ENCODE data around the gene CRB3. TPM values are rescaled to one million over a fixed set of nuclear protein-coding genes. Genes with fewer than 3 reads are reported as not detected.

The CRB3 gene
- total RNA-seq, 4 donors from 2014 or later = 57.9 to 391 (median 229) TPM

DNA sequence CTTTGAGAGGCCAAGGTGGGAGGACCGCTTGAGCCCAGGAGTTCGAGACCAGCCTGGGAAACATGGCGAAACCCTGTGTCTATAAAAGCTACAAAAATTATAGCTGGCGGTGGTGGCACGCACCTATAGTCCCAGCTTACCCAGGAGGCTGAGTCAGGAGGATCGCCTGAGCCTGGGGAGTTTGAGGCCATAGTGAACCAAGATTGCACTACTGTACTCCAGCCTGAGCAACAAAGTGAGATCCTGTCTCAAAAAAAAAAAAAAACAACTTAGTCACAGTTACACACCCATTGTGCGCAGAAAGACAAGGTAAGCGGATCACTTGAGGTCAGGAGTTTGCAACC, 18.2 kb downstream of the CRB3 start:
- DNase-seq = no peak
- no peak for TF ChIP-seq EP300 (IDR thresholded peaks at IDR 0.05; ENCODE audit: low read depth)
- no peak for TF ChIP-seq POLR2A (IDR thresholded peaks at IDR 0.05)
- Histone ChIP-seq H3K36me3 (no peaks in the 10 kb centered on the region), H3K4me3 (no peak overlapping the region), H3K27me3 (no peaks in the 10 kb centered on the region), H3K4me1 (peaks cover 0 to 3% (median 0%) of the 10 kb centered on the region in 4 donors), H3K9me3 (no peaks in the 10 kb centered on the region), H3K27ac (peak overlapping the region in 3 of 4 donors; percentile 57 to 64 (median 62))
- in situ Hi-C loops (cut with MboI; ENCODE audit: low pct_ligation_motif_present in 1 of 4, low pct_unique_long_range_greater_than_20kb in 1 of 4, low sequenced_read_pairs in 3 of 4) = no loop called here
- intact Hi-C loops (cut with DNase I; ENCODE audit: low total_unique reads) = no loop called here
- WGBS, 2 donors (ENCODE audit: low coverage in 1 of 2) = 88 to 90% methylated on average over 5 to 8 of the region's 8 CpGs

DNA sequence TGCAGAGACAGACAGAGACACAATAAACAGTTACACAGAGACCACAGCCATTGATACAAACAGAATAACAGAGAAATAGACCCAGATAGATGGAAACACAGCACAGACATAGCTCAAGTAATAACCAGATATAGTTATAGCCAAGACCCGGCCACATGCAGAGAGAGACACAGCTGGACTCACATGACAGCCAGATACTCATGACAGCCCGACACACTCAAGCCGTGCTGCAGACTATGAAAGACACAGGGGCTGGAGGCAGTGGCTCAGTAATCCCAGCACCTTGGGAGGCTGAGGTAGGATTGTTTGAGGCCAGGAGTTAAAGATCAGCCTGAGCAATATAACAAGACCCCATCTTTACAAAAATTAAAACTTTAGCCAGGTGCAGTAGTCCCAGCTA, 19.2 kb downstream of the CRB3 start:
- no peaks in the 10 kb centered on the region for H3K9me3 ChIP-seq
- TF ChIP-seq POLR2A (IDR thresholded peaks at IDR 0.05) (no peak), EP300 (IDR thresholded peaks at IDR 0.05; ENCODE audit: low read depth) (no peak), POLR2AphosphoS5 (IDR thresholded peaks at IDR 0.05) (no peak)
- TF ChIP-seq, protein P1, sequence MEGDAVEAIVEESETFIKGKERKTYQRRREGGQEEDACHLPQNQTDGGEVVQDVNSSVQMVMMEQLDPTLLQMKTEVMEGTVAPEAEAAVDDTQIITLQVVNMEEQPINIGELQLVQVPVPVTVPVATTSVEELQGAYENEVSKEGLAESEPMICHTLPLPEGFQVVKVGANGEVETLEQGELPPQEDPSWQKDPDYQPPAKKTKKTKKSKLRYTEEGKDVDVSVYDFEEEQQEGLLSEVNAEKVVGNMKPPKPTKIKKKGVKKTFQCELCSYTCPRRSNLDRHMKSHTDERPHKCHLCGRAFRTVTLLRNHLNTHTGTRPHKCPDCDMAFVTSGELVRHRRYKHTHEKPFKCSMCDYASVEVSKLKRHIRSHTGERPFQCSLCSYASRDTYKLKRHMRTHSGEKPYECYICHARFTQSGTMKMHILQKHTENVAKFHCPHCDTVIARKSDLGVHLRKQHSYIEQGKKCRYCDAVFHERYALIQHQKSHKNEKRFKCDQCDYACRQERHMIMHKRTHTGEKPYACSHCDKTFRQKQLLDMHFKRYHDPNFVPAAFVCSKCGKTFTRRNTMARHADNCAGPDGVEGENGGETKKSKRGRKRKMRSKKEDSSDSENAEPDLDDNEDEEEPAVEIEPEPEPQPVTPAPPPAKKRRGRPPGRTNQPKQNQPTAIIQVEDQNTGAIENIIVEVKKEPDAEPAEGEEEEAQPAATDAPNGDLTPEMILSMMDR (IDR thresholded peaks at IDR 0.05) = no peak
- 20 to 59% methylated on average over 2 to 3 of the region's 3 CpGs for WGBS, 2 donors (ENCODE audit: low coverage in 1 of 2)
- H3K27me3 ChIP-seq = no peaks in the 10 kb centered on the region
- DNase-seq = no peak
- intact Hi-C loops (cut with DNase I; ENCODE audit: low total_unique reads) (no loop called here), in situ Hi-C loops (cut with MboI; ENCODE audit: low pct_ligation_motif_present in 1 of 4, low pct_unique_long_range_greater_than_20kb in 1 of 4, low sequenced_read_pairs in 3 of 4) (no loop called here)
- no peak overlapping the region for H3K4me3 ChIP-seq
- H3K27ac ChIP-seq = no peak overlapping the region
- H3K36me3 ChIP-seq = no peaks in the 10 kb centered on the region
- peaks cover 0 to 3% (median 0%) of the 10 kb centered on the region in 4 donors for H3K4me1 ChIP-seq

DNA sequence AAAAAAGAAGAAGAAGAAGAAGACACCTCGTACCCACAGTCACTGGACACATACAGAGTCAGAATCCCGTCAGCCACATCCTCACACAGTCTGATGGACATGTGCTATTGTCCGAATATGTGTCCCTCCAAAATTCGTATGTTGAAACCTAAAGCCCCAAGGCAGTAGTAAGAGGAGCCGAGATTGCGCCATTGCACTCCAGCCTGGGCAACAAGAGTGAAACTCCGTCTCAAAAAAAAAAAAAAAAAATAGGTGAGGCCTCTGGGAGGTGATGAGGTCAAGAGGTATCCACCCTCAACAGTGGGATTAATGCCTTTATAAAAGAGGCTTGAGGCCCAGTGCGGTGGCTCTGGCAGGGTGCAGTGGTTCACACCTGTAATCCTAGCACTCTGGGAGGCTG, 20.2 kb downstream of the CRB3 start:
- Histone ChIP-seq H3K36me3 (no peaks in the 10 kb centered on the region), H3K27ac (no peak overlapping the region), H3K9me3 (no peaks in the 10 kb centered on the region), H3K4me1 (peaks cover 0 to 3% (median 0%) of the 10 kb centered on the region in 4 donors), H3K27me3 (no peaks in the 10 kb centered on the region), H3K4me3 (no peak overlapping the region)
- 91 to 100% methylated on average over 4 to 8 of the region's 8 CpGs for WGBS, 2 donors (ENCODE audit: low coverage in 1 of 2)
- intact Hi-C loops (cut with DNase I; ENCODE audit: low total_unique reads) = no loop called here
- in situ Hi-C loops (cut with MboI; ENCODE audit: low pct_ligation_motif_present in 1 of 4, low pct_unique_long_range_greater_than_20kb in 1 of 4, low sequenced_read_pairs in 3 of 4) = no loop called here
- DNase-seq = no peak
- TF ChIP-seq, protein P1 (IDR thresholded peaks at IDR 0.05) = no peak
- TF ChIP-seq POLR2A (IDR thresholded peaks at IDR 0.05) (no peak), EP300 (IDR thresholded peaks at IDR 0.05; ENCODE audit: low read depth) (no peak), POLR2AphosphoS5 (IDR thresholded peaks at IDR 0.05) (no peak)

DNA sequence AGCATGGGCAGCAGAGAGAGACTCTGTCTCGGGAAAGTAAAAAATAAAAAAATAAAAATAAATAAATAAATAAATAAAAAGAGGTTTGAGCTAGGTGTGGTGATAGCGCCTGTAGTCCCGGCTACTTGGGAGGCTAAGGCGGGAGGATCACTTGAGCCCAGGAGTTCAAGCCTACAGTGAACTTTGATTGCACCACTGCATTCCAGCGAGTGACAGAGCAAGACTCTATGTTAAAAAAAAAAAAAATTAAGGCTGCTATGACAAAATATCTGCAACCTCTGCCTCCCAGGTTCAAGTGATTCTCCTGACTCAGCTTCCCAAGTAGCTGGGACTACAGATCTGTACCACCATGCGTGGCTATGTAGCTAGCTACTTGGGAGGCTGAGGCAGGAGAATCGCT, 20.8 kb downstream of the CRB3 start:
- H3K4me1 ChIP-seq = peaks cover 0 to 3% (median 0%) of the 10 kb centered on the region in 4 donors
- intact Hi-C loops (cut with DNase I; ENCODE audit: low total_unique reads) (no loop called here), in situ Hi-C loops (cut with MboI; ENCODE audit: low pct_ligation_motif_present in 1 of 4, low pct_unique_long_range_greater_than_20kb in 1 of 4, low sequenced_read_pairs in 3 of 4) (no loop called here)
- no peak for DNase-seq
- WGBS, 2 donors (ENCODE audit: low coverage in 1 of 2) = 88 to 93% methylated on average over 4 to 7 of the region's 7 CpGs
- no peak overlapping the region for H3K27ac ChIP-seq
- H3K4me3 ChIP-seq = no peak overlapping the region
- H3K27me3 ChIP-seq = no peaks in the 10 kb centered on the region
- no peaks in the 10 kb centered on the region for H3K9me3 ChIP-seq
- no peaks in the 10 kb centered on the region for H3K36me3 ChIP-seq
- TF ChIP-seq EP300 (IDR thresholded peaks at IDR 0.05; ENCODE audit: low read depth) (no peak), POLR2AphosphoS5 (IDR thresholded peaks at IDR 0.05) (no peak), POLR2A (IDR thresholded peaks at IDR 0.05) (no peak)
- TF ChIP-seq, protein P1 (IDR thresholded peaks at IDR 0.05) = no peak
